HepG2 (cell line): ENCODE measurements around the gene HERC5. TPM values are rescaled to one million over a fixed set of nuclear protein-coding genes. Genes with fewer than 3 reads are reported as not detected.

Experiments used
- ARID2 ChIP-seq: sonication (generic); formaldehyde crosslinking; IDR thresholded peaks from 2 replicates; pipeline ENCODE4 v1.8.1; 2022; ENCODE audit warnings: mild to moderate bottlenecking, missing genetic modification reagents, borderline replicate concordance
- BCL6 ChIP-seq: IDR thresholded peaks from 2 replicates; pipeline ENCODE4 v1.6.1; 2016; ENCODE audit warnings: missing genetic modification reagents, missing compliant biosample characterization
- CREM ChIP-seq, 2 experiments: sonication (generic) in 1 of 2; formaldehyde crosslinking in 1 of 2; IDR thresholded peaks; 2 replicates each; pipeline versions ENCODE4 v1.4.0 to v1.6.1; 2016 to 2020; ENCODE audit warnings: antibody characterized with exemption in 1 of 2, mild to moderate bottlenecking in 1 of 2, missing genetic modification reagents in 1 of 2
- FOXA3 ChIP-seq: IDR thresholded peaks from 2 replicates; pipeline ENCODE4 v1.6.1; 2016; ENCODE audit warnings: missing genetic modification reagents, missing compliant biosample characterization
- HCFC1 ChIP-seq: fragments of 150-350 bp; IDR thresholded peaks from 2 replicates; pipeline ENCODE4 v1.6.1; 2014; ENCODE audit warnings: low read depth, low read length
- HMG20A ChIP-seq: IDR thresholded peaks from 2 replicates; pipeline ENCODE4 v1.6.1; 2016; ENCODE audit warnings: borderline replicate concordance
- IRF2 ChIP-seq: IDR thresholded peaks from 2 replicates; pipeline ENCODE4 v1.6.1; 2018; ENCODE audit warnings: missing genetic modification reagents, missing compliant biosample characterization
- KDM3A ChIP-seq: IDR thresholded peaks from 2 replicates; pipeline ENCODE4 v1.6.1; 2018; ENCODE audit warnings: low read depth, missing compliant biosample characterization
- LRRFIP1 ChIP-seq: sonication (generic); formaldehyde crosslinking; conservative IDR thresholded peaks from 2 replicates; pipeline ENCODE4 v1.4.0; 2020; ENCODE audit warnings: missing genetic modification reagents
- NFIC ChIP-seq: IDR thresholded peaks from 2 replicates; pipeline ENCODE4 v1.6.1; 2012; ENCODE audit warnings: mild to moderate bottlenecking, low read length, inconsistent platforms
- SAP130 ChIP-seq: IDR thresholded peaks from 2 replicates; pipeline ENCODE4 v1.6.1; 2016; ENCODE audit warnings: low read depth
- ZBTB7B ChIP-seq: sonication (generic); formaldehyde crosslinking; IDR thresholded peaks from 2 replicates; pipeline ENCODE4 v1.4.0; 2020; ENCODE audit warnings: missing genetic modification reagents
- ZNF101 ChIP-seq: sonication (generic); formaldehyde crosslinking; IDR thresholded peaks from 2 replicates; pipeline ENCODE4 v1.4.0; 2020; ENCODE audit warnings: mild to moderate bottlenecking, low read depth, missing genetic modification reagents, borderline replicate concordance
- ZNF607 ChIP-seq: sonication (generic); formaldehyde crosslinking; IDR thresholded peaks from 2 replicates; pipeline ENCODE4 v1.5.1; 2020; ENCODE audit warnings: missing genetic modification reagents, mild to moderate bottlenecking, borderline replicate concordance
- ZNF772 ChIP-seq: sonication (generic); formaldehyde crosslinking; IDR thresholded peaks from 2 replicates; pipeline ENCODE4 v1.5.0; 2020; ENCODE audit warnings: mild to moderate bottlenecking, missing genetic modification reagents
- ZSCAN20 ChIP-seq: sonication (generic); formaldehyde crosslinking; IDR thresholded peaks from 2 replicates; pipeline ENCODE4 v1.4.0; 2020; ENCODE audit warnings: missing genetic modification reagents, mild to moderate bottlenecking, borderline replicate concordance
- ZSCAN31 ChIP-seq: sonication (generic); formaldehyde crosslinking; IDR thresholded peaks from 2 replicates; pipeline ENCODE4 v1.5.0; 2020; ENCODE audit warnings: low read depth, mild to moderate bottlenecking, missing genetic modification reagents
- polyA plus RNA-seq, 8 experiments: library from polyadenylated mRNA; depleted of rRNA in 3 of 8; stranded (reverse) in 7 of 8; unstranded in 1 of 8; fragments of >200 nt; fragmentation: Illumina TruSeq in 4 of 8; extraction: Trizol in 4 of 8; gene quantifications; 2 replicates each; pipeline versions ENCODE4 v1.2.1 to v1.2.3, GENCODE V29; 2011 to 2016; ENCODE audit warnings: low read depth in 4 of 8, missing spikeins in 1 of 8, mixed read lengths in 1 of 8; ENCODE audit not compliant: insufficient read depth in 1 of 8
- total RNA-seq, 5 experiments: library from RNA; depleted of rRNA; stranded (reverse); fragments of >200 nt; fragmentation: Illumina TruSeq; extraction: Trizol; gene quantifications; 2 replicates each; pipeline ENCODE4 v1.2.3, GENCODE V29; 2016; ENCODE audit warnings: low read depth in 1 of 5
- TF ChIP-seq, protein P1 (sequence below): sonication (generic); formaldehyde crosslinking; IDR thresholded peaks from 2 replicates; pipeline ENCODE4 v1.5.0; 2020; ENCODE audit warnings: mild to moderate bottlenecking, low read depth, missing genetic modification reagents, borderline replicate concordance
- TF ChIP-seq, protein P2 (sequence below): sonication (generic); formaldehyde crosslinking; IDR thresholded peaks from 2 replicates; pipeline ENCODE4 v1.5.0; 2020; ENCODE audit warnings: mild to moderate bottlenecking, missing genetic modification reagents, borderline replicate concordance
- TF ChIP-seq, protein P3 (sequence below): sonication (generic); formaldehyde crosslinking; IDR thresholded peaks from 2 replicates; pipeline ENCODE4 v1.5.0; 2020; ENCODE audit warnings: missing genetic modification reagents

The HERC5 gene
- total and polyA plus RNA-seq, 2 of the 13 experiments (the other 11 are each of a cell fraction or from before 2014, with no cell fraction given), result 0.13 to 0.33 TPM

DNA sequence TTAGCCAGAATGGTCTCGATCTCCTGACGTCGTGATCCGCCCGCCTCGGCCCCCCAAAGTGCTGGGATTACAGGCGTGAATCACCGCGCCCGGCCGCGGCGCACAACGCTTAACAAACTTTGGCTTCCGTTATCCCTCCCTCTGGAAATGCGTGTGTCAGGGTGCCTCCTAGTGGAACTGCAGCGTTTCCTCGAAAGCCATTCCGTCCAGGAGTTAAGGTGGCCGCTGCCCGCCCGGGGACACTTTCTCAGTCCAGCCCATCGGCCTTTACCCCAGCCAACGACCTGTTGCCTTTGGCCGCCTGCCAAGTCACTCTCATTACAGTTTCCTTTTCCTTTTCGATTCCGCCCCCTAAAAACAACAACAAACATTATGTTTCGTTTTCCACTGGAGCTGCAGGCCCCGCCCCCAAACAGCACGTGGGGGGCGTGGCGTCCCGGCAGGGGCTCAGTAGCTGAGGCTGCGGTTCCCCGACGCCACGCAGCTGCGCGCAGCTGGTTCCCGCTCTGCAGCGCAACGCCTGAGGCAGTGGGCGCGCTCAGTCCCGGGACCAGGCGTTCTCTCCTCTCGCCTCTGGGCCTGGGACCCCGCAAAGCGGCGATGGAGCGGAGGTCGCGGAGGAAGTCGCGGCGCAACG lies at the start of gene HERC5 (continued):
- TF ChIP-seq HMG20A (CRISPR knock-in tag) (peak; percentile 32; the same call in 1 of the 2 replicates), LRRFIP1 (CRISPR knock-in tag) (no peak), CREM (IDR thresholded peaks at IDR 0.05) (peak; percentile 19; the same call in 1 of the 2 replicates), CREM (CRISPR knock-in tag; IDR thresholded peaks at IDR 0.05) (no peak), KDM3A (CRISPR knock-in tag) (0 out of 2 replicates have a peak, but pooled peaks have one; percentile 12), ZBTB7B (CRISPR knock-in tag) (peak; percentile 49; the same call in 1 of the 2 replicates), ZNF607 (peak; percentile 48; the same call in 1 of the 2 replicates), FOXA3 (CRISPR knock-in tag) (peak; percentile 26; the same call in 1 of the 2 replicates), SAP130 (CRISPR knock-in tag) (peak; percentile 62), ZNF772 (CRISPR knock-in tag) (peak; percentile 15), BCL6 (CRISPR knock-in tag) (peak; percentile 100), IRF2 (CRISPR knock-in tag) (peak; percentile 61; the same call in 1 of the 2 replicates), ARID2 (no peak), NFIC (peak; percentile 81), ZNF101 (no peak), ZSCAN31 (CRISPR knock-in tag) (peak; percentile 10; the same call in 1 of the 2 replicates), HCFC1 (no peak), ZSCAN20 (no peak)
- TF ChIP-seq, protein P1, sequence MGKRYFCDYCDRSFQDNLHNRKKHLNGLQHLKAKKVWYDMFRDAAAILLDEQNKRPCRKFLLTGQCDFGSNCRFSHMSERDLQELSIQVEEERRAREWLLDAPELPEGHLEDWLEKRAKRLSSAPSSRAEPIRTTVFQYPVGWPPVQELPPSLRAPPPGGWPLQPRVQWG (CRISPR knock-in tag), result no peak
- TF ChIP-seq, protein P2, sequence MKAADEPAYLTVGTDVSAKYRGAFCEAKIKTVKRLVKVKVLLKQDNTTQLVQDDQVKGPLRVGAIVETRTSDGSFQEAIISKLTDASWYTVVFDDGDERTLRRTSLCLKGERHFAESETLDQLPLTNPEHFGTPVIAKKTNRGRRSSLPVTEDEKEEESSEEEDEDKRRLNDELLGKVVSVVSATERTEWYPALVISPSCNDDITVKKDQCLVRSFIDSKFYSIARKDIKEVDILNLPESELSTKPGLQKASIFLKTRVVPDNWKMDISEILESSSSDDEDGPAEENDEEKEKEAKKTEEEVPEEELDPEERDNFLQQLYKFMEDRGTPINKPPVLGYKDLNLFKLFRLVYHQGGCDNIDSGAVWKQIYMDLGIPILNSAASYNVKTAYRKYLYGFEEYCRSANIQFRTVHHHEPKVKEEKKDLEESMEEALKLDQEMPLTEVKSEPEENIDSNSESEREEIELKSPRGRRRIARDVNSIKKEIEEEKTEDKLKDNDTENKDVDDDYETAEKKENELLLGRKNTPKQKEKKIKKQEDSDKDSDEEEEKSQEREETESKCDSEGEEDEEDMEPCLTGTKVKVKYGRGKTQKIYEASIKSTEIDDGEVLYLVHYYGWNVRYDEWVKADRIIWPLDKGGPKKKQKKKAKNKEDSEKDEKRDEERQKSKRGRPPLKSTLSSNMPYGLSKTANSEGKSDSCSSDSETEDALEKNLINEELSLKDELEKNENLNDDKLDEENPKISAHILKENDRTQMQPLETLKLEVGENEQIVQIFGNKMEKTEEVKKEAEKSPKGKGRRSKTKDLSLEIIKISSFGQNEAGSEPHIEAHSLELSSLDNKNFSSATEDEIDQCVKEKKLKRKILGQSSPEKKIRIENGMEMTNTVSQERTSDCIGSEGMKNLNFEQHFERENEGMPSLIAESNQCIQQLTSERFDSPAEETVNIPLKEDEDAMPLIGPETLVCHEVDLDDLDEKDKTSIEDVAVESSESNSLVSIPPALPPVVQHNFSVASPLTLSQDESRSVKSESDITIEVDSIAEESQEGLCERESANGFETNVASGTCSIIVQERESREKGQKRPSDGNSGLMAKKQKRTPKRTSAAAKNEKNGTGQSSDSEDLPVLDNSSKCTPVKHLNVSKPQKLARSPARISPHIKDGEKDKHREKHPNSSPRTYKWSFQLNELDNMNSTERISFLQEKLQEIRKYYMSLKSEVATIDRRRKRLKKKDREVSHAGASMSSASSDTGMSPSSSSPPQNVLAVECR (CRISPR knock-in tag), result peak; percentile 42; the same call in 1 of the 2 replicates
- TF ChIP-seq, protein P3, sequence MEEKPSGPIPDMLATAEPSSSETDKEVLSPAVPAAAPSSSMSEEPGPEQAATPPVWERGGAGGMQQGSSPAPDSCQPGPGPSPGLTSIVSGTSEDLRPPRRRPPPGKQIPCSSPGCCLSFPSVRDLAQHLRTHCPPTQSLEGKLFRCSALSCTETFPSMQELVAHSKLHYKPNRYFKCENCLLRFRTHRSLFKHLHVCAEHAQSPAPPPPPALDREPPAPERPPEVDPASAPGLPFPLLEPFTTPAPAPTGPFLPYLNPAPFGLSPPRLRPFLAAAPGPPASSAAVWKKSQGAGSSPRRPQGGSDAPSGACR (CRISPR knock-in tag), result no peak
